Stimulated activated CD4-positive, alpha-beta T cell treated with anti-CD3 and anti-CD28 coated beads, Interleukin-4, amount 100 ng/mL, for 24 hours (primary cell): ENCODE results near the gene ABCF2.

Experiments
- DNase-seq: peaks from one replicate; pipeline ENCODE4 v3.0.0-alpha.2; 2020

ABCF2 gene

DNA sequence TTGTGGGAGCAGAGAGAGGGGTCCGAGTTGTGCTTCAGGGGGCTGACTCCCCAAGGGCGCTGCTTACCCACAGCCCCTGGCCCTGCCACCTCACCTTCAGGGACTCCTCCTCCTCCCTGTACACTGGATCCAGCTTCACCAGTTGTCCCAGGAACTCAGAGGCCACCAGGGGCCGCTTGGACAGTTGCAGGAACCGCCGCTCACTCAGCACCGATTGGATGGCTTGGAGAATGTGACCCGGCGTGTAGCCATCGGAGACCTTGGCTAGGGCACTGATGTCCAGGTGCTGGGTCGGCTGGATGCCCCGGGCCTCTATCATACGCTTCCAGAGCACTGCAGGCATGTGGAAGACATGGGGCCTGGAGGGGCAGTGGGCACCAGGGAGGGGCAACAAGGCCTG lies 35.5 kb downstream of the ABCF2 start:
- DNase-seq = no peak

DNA sequence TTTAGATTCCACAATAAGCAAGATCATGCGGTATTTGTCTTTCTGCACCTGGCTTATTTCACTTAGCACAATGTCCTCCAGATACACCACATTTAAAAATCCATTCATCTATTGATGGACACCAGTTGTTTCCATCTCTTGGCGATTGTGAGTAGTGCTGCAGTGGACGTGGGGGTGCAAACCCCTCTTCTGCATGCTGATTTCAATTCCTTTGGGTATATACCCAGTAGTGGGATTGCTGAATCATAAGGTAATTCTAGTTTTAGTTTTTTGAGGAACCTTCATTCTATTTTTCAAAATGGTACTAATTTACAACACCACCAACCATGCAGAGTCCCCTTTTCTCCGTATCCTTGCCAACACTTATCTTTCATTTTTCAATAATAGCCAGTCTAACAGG lies 38.0 kb downstream of the ABCF2 start:
- no peak for DNase-seq

DNA sequence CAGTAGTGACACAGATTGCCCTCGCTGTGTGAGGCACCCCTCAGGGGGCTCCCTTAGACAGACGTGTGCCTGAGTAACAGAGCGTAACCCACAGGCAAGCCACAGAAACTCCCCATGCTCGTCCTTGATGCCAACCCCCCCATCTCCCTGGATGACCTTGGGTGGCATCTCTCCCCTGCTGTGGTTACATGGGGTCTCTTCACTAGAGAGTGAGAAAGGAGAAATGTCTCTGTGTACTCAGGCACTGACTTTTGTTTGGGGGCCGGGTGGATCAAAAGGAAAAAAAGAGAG lies 38.8 kb downstream of the ABCF2 start:
- no peak for DNase-seq

DNA sequence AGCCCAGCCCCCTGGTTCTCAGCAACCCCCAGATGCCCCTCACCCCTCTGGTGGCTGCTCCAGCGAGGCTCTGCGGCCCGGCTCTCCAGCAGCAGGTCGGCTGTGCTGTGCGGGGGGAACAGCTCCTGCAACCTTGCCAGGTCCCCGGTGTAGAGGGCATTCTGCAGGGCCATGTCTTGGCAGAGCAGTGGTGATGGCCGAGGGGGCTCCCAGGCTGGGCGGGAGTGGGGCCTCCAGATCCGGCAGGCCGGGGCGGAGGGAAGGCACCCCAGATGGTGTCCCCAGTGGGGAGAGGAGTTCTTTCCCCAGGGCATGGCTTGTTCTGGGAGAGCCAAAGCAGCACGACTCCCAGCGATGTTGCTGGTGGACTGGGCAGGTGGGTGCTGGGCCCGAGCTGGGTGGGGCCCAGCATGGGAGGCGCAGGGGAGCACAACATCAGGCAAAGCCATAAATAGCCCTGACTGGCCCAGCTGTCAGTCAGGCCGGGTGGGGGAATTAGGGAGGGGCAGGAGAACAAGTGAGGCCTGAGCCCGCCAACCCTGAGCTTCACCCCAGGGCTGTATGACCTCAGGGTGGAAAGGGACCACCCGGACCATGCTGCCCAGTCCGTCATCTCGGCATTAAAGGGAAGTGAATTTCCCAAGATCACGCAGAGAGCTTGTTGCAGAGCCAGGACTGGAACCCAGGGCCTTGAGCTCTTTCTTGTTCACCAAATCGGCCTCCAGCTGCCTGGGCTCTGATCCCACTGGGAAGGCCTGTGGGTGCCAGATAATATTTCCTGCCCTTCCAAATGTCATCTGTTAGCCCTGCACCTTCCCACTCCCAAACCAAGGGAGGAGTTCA lies 39.4 kb downstream of the ABCF2 start:
- DNase-seq = no peak

DNA sequence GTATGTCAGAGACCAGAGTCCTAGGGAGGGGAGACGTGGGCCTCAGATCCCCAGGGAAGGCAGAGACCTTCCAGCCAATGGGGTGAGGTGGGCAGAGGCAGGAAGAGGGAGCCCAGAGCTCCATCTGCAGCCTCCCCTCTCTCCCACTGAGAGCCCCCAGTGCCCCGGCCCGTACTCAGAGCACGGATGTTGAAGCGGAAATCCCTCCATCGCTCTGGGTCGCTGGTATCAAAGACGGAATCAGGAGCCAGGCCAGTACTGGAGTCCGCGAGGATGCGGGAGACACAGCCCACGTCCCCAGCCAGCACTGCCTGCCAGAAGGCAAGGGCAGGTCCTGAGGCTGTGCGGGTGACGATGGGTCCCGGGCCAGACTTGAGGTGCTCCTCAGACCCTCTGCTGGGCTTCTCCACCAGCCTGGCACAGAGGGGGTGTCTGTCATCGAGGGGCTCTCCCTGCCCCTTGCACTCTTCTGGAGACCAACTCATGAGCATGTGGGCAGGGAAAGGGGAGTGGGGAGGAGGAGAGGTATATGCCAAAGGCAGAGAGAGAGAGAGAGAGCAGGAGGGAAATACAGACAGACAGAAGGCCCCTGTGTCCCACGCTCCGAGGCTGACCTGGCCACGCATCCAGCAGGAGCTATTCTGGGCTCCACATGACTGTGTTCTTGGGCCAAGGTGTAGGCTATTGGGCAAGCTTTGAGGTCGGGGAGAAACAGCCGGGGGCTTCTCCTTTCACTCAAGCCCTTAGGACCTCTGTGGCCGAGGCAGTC lies 40.2 kb downstream of the ABCF2 start, which contains the start of gene ASB10:
Gene ASB10 (minus strand): TSS at position 611 of the 769 bp plus-strand sequence. CDS start 120 bp downstream, at position 491.
- DNase-seq = no peak

DNA sequence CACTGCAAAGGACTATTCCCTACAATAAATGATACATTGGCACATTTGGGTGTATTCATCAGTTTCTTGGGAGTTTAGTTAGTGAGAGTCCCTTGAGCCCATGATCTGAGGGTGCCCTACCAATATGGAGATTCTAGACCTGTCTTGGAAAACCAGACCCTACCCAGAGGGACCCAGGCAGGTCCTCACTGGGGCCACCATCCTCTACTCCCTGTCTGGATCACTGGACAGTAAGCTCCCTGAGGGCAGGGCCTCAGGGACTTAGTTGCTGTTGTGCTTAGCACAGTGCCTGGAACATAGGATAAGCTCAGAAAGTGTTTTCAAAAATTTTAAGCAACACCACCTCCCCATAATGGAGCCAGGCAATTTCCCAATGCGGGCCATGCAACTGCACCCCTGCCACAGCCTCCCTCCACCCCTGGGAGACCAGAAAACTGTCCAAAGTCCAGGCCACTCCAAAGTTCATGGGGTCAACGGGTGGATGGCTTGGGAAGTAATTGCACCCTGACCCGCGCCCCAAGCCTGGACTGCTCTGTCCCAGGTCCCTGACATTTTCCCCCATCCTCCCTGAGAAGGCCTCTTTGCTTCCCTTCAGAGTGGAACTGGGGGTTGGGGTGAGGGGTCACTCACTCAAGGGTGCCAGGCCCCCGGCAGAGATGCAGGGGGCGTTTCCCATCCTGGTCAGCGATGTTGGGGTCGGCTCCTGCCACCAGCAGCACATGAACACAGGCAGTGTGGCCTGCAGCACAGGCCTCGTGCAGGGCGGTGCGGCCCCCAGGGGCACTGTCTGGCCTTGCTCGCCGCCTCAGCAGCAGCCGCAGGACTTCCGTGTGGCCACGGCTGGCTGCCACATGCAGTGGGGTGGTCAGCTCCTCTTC lies 41.0 kb downstream of the ABCF2 start:
- no peak for DNase-seq

DNA sequence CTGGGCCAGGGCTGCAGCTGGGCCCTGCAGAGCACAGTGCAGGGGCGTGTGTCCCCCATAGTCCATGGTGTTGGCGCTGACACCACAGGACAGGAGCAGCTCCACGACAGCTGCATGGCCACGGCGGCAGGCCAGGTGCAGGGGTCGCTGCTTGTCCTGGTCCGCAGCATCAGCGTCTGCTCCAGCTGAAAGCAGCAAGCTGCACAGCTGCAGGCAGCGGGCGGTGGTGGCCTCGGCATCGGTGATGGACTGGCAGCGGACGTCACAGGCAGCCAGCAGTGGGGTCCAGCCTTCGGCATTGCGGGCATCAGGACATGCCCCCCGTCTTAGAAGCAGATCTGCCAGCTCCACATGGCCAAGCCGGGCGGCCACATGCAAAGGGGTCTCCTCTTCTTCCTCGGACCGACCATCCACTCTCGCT lies 46.0 kb downstream of the ABCF2 start:
- DNase-seq = no peak

DNA sequence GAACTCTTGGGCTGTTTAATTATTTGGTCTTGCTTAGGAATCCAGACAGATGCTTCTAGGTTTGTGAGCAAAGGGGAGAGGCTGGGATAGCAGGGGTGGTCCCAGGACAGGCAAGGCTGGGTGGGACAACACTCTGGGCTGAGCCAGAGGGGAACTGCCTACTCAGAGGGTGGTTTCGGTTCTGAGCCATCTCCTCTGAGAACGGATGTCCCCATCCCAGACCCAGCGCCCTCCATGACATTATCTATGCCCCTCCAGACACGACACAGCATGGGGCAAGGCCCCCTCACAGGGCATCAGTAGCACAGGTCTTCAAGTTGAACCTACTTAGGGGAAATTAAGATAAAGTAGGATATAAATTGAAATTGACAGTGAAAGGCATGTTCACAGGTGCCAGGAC lies 47.1 kb downstream of the ABCF2 start:
- DNase-seq = no peak

DNA sequence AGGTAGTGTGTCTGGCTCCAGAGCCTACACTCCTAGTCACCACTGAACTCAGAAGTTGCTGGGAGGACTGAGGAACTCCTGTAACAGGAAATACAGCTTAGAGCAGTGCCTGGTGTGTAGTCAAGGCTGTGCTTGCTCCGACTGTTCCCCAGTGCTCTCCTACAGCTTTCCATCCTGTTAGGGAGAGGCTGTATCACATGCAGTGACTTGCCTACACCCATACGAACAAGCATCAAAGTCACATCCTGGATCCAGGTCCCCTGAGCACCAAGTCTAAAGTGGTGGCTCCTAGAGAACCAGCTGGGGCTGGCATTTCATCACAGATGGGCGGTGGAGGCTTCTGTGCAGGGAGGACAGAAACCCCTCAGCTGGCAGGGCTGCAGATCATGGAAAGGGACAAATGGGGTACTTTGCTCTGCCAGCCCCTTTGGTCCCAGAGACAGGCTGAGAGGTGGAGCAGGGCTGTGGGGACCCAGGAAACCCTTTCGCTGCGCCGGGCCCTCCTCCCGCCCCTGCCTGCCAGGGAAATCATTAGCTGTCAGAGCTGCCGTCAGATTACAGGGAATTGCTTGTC lies 47.6 kb downstream of the ABCF2 start:
- DNase-seq = no peak

DNA sequence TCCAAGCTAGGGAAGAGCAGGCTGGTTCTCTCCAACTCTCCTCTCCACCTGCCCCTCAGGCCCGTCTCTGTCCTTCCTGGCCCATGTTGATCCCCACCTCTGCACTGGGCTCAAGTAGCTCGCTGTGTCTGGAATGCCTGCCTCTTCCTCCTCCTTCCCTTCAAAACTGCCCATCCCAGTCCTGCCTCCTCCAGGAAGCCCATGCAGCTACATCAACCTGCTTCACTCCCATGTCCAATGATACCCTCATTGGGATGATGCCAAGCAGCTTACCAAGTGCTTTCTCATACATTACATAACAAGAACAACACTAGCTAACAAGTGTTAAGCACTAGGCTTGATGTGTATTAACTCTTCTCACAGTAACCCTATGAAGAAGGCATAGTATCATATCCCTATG lies 48.2 kb downstream of the ABCF2 start:
- no peak for DNase-seq

DNA sequence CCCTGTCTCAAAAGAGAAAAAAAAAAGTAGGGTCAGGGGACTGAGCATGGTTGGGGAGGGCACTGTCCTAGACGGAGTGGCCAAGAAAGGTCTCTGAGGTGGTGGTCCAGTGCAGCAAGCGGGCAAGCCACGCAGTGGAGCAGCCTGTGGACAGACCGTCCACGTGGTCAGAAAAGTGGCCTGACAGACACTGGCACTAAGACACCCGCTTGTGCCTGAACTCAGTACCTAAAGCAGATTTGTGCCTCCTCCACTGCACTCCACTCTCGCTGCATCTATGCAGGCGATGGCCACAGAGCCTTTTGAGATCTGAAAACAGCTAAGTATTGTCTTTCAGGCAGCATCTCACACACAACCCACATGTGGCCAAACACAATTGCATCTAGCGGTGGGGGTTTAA lies 48.8 kb downstream of the ABCF2 start:
- DNase-seq = no peak

DNA sequence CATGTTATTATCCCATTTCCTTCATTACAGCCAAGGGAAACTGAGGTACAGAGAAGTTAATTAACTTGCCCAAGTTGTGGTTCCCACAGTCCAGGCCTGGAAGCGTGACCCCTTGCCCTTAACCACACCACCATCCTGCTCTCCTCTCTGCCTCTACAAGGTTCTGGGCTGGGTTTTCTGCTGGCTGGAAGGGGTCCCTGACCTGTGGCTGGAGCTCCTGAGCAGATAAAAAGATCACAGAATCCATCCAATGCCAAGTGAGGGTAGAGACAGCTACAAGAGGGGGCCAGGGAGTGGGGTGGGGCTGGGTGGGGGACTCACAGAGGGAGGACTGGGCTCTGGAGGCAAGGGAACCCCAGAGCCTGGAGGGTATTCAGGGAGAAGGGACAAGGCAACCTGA lies 49.7 kb downstream of the ABCF2 start:
- DNase-seq = no peak

DNA sequence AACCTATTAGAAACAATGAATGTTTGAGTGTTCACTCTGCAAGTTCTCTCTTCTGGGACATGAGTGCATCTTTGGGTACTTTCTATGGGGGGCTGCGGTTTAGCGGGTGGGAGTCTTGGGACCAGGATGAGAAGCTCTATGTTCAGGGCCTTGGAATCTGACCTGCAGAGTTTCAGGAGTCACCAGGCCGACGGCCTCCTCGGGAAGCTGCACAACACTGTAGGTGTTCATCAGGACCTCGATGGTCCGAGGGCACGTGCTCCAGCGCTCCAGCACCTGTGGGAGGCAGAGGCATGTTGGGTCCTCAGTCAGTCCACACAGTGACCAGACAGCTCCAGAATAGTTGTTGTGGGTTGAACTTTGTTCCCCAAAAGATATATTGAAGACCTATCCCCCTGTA lies 50.6 kb downstream of the ABCF2 start:
- DNase-seq = no peak

DNA sequence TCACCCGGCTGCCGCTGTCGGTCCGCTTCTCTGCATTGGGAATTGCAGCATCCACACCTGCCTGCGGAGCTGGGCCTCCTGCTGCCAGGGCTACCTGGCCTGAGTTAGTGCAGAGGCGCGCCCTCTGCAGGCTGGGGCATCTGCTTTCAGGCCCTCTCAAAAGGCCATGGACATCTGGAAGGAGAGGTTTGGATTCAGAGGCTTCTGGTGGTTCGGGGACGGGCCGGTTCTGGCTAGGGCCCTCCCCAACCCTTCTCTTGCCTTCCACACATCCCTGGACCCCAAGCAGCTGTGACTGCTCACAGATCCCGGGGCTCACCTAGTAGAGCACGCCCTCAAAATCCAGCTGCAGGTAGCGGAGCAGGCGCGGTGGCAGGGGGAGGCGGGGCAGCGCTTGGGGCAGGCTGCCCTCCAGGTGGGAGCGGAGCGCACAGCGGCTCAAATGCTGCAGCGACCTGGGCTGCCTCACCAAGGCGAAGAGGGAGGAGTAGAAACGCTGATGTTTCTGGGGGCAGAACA lies 51.2 kb downstream of the ABCF2 start:
- DNase-seq = no peak

DNA sequence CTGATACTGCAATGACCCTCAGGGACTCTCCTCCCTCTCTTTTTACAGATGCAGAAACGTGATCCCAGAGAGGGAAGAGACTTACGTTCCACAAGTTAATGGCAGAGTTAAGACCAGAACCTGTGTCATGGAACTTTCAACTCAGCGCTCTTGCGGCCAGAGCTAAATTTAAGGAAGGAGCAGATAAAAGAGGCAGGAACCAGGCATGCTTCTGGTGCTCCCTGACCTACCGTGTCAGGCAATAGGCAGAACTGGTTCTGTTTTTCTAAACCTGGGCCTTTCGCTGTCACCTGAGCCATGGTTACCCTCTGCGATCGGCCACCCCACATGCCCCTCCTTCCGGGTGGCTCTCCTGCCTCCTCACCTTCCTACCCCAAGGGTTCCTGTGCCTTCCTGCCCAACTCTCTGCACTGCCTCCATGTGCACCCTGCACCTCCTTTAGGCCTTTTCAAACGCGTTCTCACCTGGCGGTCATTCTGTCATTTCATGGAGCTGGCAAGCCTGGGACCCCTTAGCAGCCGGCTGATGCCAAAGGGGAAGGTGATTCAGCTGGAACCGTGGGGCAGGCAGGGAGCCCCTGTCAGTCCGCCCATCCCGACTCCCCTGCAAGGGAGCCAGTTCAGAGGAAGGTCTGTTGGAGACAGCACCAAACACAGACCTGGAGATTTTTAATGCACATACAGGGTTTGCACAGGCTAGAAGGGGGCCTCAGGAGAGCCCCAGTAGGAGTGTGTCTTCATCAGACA lies 51.8 kb downstream of the ABCF2 start:
- no peak for DNase-seq

DNA sequence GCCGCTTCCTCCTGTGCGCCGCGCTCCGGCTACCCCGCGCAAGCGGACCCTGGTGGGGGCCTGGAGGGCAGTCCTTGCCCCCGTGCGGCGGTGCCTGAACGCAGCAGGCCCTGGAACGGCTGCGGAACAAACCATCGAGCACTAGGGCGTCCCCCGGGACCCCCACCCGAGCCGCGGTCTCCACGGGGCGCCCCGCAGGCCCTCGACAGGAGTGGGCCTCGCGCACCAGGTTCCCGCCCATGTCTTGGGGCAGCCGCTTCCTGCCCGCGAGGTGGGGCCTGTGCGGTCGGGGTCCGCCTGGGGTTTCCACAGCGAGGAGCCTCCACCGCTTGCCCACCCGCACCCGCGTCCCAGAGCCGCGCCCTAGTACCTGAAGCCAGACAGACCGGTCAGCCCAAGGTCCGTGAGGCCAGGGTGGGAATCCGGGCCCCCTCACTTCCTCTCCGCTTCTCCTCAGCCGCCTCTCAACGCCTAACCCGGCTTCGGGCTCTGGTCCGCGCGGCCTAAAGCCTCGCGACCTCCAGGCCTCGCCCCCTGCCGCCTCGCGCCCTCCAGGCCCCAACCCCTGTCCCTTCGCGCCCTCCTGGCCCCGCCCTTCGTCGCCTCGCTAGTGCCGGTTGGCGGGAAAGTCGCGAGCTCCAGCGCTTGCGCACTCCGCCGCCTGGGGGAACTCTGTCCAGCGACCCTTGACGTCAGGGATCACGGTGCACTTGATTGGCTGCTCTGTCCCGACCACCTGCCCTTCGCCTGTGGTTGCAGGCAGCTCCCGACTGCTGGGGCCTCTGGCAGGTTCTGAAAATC lies 52.6 kb downstream of the ABCF2 start:
- peak; percentile 17 for DNase-seq

DNA sequence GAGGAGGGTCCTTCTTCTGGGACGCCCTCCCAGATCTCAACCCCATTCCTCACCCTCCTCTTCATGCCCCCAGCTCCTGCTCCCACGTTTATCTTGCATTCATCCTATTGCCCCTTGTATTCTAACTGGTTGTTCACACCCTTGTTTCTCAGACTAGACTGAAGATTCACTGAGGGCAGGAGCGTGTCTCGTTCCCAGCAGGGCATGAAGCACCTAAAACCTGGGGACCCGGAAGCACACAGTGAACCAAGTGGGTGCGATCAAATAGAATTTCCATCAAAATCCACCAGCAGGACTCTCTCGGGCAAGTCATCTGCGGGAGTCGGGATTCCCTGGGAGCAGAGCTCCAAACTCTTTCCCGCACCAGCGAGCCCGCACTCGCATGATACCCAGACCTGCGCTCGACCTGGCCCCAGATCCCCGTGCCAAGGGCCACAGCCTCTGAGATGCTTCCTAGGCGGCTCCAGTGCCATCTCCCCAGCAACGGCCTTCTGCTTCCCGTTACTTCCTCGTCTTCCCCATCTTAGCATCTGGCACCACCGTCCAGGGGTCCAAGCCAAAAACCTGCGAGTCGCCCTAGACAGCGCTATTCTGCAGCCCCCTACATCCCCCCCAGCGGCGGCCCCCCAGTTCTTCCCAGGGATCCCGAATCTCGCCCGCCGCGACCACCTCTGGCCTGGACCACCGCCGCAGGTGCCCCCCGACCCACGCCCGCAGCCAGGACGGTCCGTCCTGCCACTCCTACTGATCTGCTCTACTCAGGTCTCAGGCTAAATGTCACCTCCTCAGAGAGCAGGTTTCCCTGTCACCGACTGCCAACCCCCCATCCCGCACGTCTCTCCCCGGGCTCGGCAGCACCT lies 53.4 kb downstream of the ABCF2 start:
- no peak for DNase-seq

DNA sequence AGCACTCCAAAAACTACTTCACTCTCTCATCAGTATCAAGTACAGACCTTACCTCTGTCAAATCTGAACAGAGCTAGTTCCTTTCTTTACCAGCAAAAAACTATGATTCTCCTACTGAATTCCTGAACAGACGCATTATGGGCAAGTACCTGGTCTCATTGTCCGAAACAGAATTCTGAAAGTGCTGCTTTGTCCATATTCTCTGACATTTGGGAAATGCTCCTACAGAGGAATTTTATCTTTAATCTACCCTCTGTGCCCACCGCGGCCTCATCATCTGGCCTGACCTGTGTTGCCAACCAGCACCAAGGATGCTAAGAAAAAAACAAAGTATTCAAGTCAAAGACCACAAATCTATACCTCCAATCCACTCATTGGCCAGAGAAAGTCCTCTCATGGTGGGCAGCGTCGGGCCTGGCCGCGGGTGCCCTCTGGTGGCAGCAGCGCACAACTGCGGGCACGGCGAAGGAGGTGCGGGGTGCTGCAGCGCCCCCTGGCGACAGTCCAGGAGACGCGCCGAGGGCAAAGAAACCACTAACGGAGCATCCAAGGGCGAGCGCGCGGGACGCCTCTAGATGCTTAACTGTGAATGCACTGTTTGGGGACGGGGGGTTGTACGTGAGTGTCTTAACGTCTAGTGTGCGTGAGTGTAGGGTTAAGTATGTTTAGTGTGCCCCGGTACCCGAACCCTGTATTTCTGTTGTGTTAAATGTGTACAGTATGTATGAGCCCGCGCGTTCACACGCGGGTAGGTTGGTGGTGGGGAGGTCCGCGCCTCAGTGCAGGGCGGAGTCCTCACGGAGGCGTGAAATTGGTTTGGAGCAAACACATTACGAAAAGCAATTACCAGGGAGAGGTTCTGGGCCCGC lies 54.5 kb downstream of the ABCF2 start:
- DNase-seq = peak; percentile 80

DNA sequence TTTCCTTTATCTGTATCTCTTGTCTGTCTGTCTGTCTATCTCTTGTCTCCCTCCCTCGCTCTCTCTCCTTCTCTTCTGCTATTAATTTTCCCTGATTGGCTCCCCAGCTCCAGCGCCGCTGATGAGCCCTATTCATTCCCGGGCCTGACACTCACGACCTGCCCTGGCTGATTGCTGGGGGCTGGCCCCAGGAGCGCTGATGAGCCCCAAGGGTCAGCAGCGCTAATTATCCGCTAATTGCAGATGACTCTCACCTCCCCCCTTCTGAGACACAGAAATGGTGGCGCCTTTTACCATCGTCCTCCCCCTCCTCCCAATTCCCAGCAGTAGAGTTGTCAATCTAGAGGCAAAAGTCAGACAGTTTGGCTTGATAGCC lies 58.2 kb downstream of the ABCF2 start:
- DNase-seq = no peak
